Breast epithelium (tissue), 3 donors: ENCODE data around the gene CYBRD1.

ENCODE experiments used
- POLR2A ChIP-seq: fragments of 450-650 bp; IDR thresholded peaks from one replicate; pipeline ENCODE4 v1.6.1; 2016; ENCODE audit warnings: antibody characterized with exemption, mild to moderate bottlenecking, moderate library complexity
- TF ChIP-seq, protein P1 (sequence below), 3 donors: fragments of 450-650 bp; IDR thresholded peaks; one replicate each; pipeline ENCODE4 v1.5.1; 2016 to 2017; ENCODE audit warnings: antibody characterized with exemption in 3 of 3, mild to moderate bottlenecking in 3 of 3, moderate library complexity in 3 of 3

- TF ChIP-seq, protein P1, sequence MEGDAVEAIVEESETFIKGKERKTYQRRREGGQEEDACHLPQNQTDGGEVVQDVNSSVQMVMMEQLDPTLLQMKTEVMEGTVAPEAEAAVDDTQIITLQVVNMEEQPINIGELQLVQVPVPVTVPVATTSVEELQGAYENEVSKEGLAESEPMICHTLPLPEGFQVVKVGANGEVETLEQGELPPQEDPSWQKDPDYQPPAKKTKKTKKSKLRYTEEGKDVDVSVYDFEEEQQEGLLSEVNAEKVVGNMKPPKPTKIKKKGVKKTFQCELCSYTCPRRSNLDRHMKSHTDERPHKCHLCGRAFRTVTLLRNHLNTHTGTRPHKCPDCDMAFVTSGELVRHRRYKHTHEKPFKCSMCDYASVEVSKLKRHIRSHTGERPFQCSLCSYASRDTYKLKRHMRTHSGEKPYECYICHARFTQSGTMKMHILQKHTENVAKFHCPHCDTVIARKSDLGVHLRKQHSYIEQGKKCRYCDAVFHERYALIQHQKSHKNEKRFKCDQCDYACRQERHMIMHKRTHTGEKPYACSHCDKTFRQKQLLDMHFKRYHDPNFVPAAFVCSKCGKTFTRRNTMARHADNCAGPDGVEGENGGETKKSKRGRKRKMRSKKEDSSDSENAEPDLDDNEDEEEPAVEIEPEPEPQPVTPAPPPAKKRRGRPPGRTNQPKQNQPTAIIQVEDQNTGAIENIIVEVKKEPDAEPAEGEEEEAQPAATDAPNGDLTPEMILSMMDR (IDR thresholded peaks at IDR 0.05): no peak
- TF ChIP-seq POLR2A: no peak
Measured at GRCh38 chr2:171545086-171545485, 22.8 kb downstream of the CYBRD1 start.
